HL-60 (cell line): Measurements from ENCODE around the gene MEIOC.

Source experiments
- DNase-seq, 2 experiments: peaks; one replicate each; pipeline ENCODE4 v3.0.0-alpha.2; 2010 to 2020; ENCODE audit warnings: low read depth in 1 of 2, low spot score in 1 of 2
- H3K27ac ChIP-seq: fragments of 250-450 bp; sonication (Bioruptor Pico); replicated peaks from 2 replicates; pipeline ENCODE4 v1.5.1; 2020; ENCODE audit warnings: mild to moderate bottlenecking, moderate library complexity
- H3K27me3 ChIP-seq: fragments of 250-450 bp; sonication (Bioruptor Pico); 2 replicates; pipeline ENCODE4 v1.5.1; 2021; ENCODE audit warnings: mild to moderate bottlenecking, moderate library complexity; ENCODE audit not compliant: insufficient read depth, poor library complexity, severe bottlenecking
- H3K4me3 ChIP-seq: replicated peaks from 2 replicates; pipeline ENCODE4 v1.5.1; 2011; ENCODE audit warnings: mild to moderate bottlenecking, control low read depth, low read length; ENCODE audit not compliant: insufficient read depth
- GABPA ChIP-seq: IDR thresholded peaks from 2 replicates; pipeline ENCODE4 v1.6.1; 2012; ENCODE audit warnings: low read depth
- POLR2AphosphoS5 ChIP-seq: IDR thresholded peaks from 2 replicates; pipeline ENCODE4 v1.6.1; 2012; ENCODE audit warnings: low read depth
- SPI1 ChIP-seq: IDR thresholded peaks from 2 replicates; pipeline ENCODE4 v1.6.1; 2012; ENCODE audit warnings: low read depth, mild to moderate bottlenecking, borderline replicate concordance
- TF ChIP-seq, protein P1 (sequence below): IDR thresholded peaks from one replicate; pipeline ENCODE4 v1.5.1; 2011; ENCODE audit warnings: low read length, control low read depth, inconsistent platforms; ENCODE audit not compliant: insufficient read depth
- TF ChIP-seq, protein P2 (sequence below): IDR thresholded peaks from 2 replicates; pipeline ENCODE4 v1.6.1; 2012; ENCODE audit warnings: low read depth; ENCODE audit not compliant: insufficient replicate concordance

Gene MEIOC

DNA sequence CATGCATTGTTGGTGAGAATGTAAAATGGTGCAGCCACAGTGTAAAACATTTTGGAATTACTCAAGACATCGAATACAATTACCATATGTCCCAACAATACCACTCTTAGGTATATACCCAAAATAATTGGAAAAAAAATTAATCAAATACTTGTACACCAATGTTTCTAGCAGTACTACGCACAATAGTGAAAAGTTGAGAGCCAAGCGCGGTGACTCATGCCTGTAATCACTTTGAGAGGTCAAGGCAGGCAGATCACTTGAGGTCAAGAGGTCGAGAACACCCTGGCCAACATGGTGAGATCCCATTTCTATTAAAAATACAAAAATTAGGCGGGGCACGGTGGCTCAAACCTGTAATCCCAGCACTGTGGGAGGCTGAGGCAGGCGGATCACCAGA lies 3.5 kb upstream of the MEIOC start:
- peaks cover 6% of the 10 kb centered on the region for H3K27me3 ChIP-seq
- no peak overlapping the region for H3K4me3 ChIP-seq
- TF ChIP-seq POLR2AphosphoS5 (no peak), GABPA (no peak), SPI1 (no peak)
- TF ChIP-seq, protein P1, sequence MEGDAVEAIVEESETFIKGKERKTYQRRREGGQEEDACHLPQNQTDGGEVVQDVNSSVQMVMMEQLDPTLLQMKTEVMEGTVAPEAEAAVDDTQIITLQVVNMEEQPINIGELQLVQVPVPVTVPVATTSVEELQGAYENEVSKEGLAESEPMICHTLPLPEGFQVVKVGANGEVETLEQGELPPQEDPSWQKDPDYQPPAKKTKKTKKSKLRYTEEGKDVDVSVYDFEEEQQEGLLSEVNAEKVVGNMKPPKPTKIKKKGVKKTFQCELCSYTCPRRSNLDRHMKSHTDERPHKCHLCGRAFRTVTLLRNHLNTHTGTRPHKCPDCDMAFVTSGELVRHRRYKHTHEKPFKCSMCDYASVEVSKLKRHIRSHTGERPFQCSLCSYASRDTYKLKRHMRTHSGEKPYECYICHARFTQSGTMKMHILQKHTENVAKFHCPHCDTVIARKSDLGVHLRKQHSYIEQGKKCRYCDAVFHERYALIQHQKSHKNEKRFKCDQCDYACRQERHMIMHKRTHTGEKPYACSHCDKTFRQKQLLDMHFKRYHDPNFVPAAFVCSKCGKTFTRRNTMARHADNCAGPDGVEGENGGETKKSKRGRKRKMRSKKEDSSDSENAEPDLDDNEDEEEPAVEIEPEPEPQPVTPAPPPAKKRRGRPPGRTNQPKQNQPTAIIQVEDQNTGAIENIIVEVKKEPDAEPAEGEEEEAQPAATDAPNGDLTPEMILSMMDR, result no peak
- TF ChIP-seq, protein P2, sequence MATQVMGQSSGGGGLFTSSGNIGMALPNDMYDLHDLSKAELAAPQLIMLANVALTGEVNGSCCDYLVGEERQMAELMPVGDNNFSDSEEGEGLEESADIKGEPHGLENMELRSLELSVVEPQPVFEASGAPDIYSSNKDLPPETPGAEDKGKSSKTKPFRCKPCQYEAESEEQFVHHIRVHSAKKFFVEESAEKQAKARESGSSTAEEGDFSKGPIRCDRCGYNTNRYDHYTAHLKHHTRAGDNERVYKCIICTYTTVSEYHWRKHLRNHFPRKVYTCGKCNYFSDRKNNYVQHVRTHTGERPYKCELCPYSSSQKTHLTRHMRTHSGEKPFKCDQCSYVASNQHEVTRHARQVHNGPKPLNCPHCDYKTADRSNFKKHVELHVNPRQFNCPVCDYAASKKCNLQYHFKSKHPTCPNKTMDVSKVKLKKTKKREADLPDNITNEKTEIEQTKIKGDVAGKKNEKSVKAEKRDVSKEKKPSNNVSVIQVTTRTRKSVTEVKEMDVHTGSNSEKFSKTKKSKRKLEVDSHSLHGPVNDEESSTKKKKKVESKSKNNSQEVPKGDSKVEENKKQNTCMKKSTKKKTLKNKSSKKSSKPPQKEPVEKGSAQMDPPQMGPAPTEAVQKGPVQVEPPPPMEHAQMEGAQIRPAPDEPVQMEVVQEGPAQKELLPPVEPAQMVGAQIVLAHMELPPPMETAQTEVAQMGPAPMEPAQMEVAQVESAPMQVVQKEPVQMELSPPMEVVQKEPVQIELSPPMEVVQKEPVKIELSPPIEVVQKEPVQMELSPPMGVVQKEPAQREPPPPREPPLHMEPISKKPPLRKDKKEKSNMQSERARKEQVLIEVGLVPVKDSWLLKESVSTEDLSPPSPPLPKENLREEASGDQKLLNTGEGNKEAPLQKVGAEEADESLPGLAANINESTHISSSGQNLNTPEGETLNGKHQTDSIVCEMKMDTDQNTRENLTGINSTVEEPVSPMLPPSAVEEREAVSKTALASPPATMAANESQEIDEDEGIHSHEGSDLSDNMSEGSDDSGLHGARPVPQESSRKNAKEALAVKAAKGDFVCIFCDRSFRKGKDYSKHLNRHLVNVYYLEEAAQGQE, result no peak
- DNase-seq, result no peak
- no peak overlapping the region for H3K27ac ChIP-seq

DNA sequence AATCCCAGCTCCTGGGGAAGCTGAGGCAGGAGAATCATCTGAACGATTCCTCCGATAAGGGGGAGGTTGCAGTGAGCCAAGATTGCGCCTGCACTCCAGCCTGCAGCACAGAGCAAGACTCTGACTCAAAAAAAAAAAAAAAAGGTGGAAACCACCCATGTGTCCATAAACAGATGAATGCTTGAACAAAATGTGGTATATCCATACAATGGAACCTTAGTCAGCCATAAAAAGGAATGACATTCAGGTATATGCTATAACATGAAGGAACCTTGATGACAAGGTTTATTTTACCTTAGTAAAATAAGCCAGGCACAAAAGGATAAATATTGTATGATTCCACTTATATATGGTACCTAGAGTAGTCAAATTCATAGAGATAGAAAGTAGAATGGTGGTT lies 2.9 kb upstream of the MEIOC start:
- H3K27ac ChIP-seq, result no peak overlapping the region
- no peak overlapping the region for H3K4me3 ChIP-seq
- H3K27me3 ChIP-seq, result peaks cover 6% of the 10 kb centered on the region
- TF ChIP-seq, protein P1, result no peak
- no peak for TF ChIP-seq SPI1
- no peak for DNase-seq

DNA sequence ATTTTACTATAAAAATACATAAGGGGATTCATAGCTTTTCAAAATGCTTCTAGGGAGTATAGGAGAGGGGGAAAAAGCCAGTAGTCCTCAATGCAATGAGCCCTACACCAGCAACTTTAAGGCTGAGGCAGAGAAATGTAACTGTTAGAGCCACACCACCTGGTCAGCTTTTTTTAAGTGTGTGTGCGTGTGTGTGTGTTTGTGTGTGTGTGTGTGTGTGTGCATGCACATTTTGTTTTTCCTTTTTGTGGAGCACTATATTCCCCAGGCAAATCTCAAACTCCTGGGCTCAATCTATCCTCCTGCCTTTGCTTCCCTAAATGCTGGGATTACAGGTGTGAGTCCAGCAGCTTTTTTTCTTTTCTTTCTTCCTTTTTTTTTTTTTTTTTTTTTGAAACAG lies 2.3 kb upstream of the MEIOC start:
- Histone ChIP-seq H3K4me3 (no peak overlapping the region), H3K27me3 (peaks cover 6% of the 10 kb centered on the region), H3K27ac (no peak overlapping the region)
- TF ChIP-seq SPI1, result no peak
- no peak for DNase-seq

DNA sequence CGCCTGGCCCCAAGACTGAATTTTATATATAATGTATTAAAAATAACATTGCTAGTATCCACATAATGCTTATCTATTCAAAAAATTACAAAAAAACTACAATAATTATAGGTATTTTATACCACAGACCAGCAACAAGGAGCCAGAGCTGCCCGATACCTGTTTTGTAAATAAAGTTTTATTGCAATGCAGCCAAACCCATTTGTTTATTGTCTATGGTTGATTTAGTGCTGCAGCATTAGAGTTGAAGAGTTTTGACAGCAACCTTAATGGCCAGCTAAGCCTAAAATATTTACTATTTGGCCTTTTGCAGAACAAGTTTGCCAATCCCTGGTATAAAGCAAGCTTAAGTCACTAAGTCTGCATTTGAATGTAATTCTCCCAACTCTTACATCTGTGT lies 5.6 kb downstream of the MEIOC start:
- Histone ChIP-seq H3K27ac (no peak overlapping the region), H3K4me3 (no peak overlapping the region), H3K27me3 (no peaks in the 10 kb centered on the region)
- DNase-seq, result no peak
- TF ChIP-seq, protein P1, result no peak
- TF ChIP-seq, protein P2, result no peak
- TF ChIP-seq POLR2AphosphoS5 (no peak), GABPA (no peak), SPI1 (no peak)
